ENCODE results near the gene ATM.
"Not testable (repeated sequence)": the region's sequence is repeated elsewhere in the genome, so short reads cannot be mapped to it uniquely, and the experiment has no call there.

The ATM gene

GRCh38 chr11:108221911-108222573 is 825 bp upstream of the ATM start:
- in situ Hi-C loops (cut with HindIII; ENCODE audit: low sequenced_read_pairs): no loop called here

GRCh38 chr11:108223348-108224149 is 682 bp downstream of the ATM start:
- in situ Hi-C loops (cut with HindIII; ENCODE audit: low sequenced_read_pairs): no loop called here

- in situ Hi-C loops (cut with HindIII; ENCODE audit: low sequenced_read_pairs): no loop called here
Observed at GRCh38 chr11:108224366-108224765, 1.5 kb downstream of the ATM start.

GRCh38 chr11:108224911-108225786 is 2.3 kb downstream of the ATM start:
- in situ Hi-C loops (cut with HindIII; ENCODE audit: low sequenced_read_pairs): no loop called here

- in situ Hi-C loops (cut with HindIII; ENCODE audit: low sequenced_read_pairs): no loop called here
Observed at GRCh38 chr11:108226036-108226435, 3.2 kb downstream of the ATM start.

- in situ Hi-C loops (cut with HindIII; ENCODE audit: low sequenced_read_pairs): no loop called here
Observed at GRCh38 chr11:108228251-108228650, 5.4 kb downstream of the ATM start.

GRCh38 chr11:108233277-108233945 is 10.5 kb downstream of the ATM start:
- in situ Hi-C loops (cut with HindIII; ENCODE audit: low sequenced_read_pairs): no loop called here

GRCh38 chr11:108235192-108235591 is 12.3 kb downstream of the ATM start:
- in situ Hi-C loops (cut with HindIII; ENCODE audit: low sequenced_read_pairs): no loop called here

GRCh38 chr11:108235633-108236032 is 12.8 kb downstream of the ATM start:
- in situ Hi-C loops (cut with HindIII; ENCODE audit: low sequenced_read_pairs): no loop called here

GRCh38 chr11:108237058-108237481 is 14.2 kb downstream of the ATM start:
- in situ Hi-C loops (cut with HindIII; ENCODE audit: low sequenced_read_pairs): no loop called here

GRCh38 chr11:108239076-108239475 is 16.2 kb downstream of the ATM start:
- in situ Hi-C loops (cut with HindIII; ENCODE audit: low sequenced_read_pairs): no loop called here

GRCh38 chr11:108241330-108242037 is 18.6 kb downstream of the ATM start:
- in situ Hi-C loops (cut with HindIII; ENCODE audit: low sequenced_read_pairs): no loop called here

GRCh38 chr11:108242422-108242821 is 19.6 kb downstream of the ATM start:
- in situ Hi-C loops (cut with HindIII; ENCODE audit: low sequenced_read_pairs): no loop called here

GRCh38 chr11:108246308-108246707 is 23.4 kb downstream of the ATM start:
- in situ Hi-C loops (cut with HindIII; ENCODE audit: low sequenced_read_pairs): no loop called here

- in situ Hi-C loops (cut with HindIII; ENCODE audit: low sequenced_read_pairs): no loop called here
Observed at GRCh38 chr11:108246885-108247284, 24.0 kb downstream of the ATM start.

GRCh38 chr11:108253176-108253575 is 30.3 kb downstream of the ATM start:
- in situ Hi-C loops (cut with HindIII; ENCODE audit: low sequenced_read_pairs): no loop called here

GRCh38 chr11:108269583-108269982 is 46.7 kb downstream of the ATM start:
- in situ Hi-C loops (cut with HindIII; ENCODE audit: low sequenced_read_pairs): no loop called here

GRCh38 chr11:108276985-108277616 is 54.2 kb downstream of the ATM start:
- in situ Hi-C loops (cut with HindIII; ENCODE audit: low sequenced_read_pairs): not testable (repeated sequence)

GRCh38 chr11:108278546-108278945 is 55.7 kb downstream of the ATM start:
- in situ Hi-C loops (cut with HindIII; ENCODE audit: low sequenced_read_pairs): no loop called here

- in situ Hi-C loops (cut with HindIII; ENCODE audit: low sequenced_read_pairs): no loop called here
Observed at GRCh38 chr11:108278954-108279353, 56.1 kb downstream of the ATM start.
